ENCODE results near the gene SEMA6C.
A peak's percentile ranks its signal among the peaks of the same experiment; 100 is the strongest.

Gene SEMA6C

DNA sequence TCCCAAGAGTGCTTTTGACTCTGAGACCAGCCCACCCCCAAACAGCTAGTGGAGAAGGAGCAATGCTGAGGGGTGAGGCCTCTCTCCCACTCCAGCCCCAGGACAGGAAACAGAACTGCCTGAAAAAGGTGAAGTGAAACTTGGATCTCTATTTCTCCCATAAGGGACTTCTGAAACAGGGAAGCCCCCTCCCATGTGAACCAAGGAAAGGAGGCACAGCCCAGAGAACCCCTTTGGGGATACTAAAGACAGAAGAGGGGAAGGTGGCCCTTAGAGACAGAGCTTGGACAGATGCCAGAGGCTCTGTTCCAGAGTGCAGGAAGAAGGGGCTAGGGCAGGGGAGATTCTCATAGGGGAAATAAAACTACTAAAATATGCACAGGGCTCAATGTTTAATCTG, 12.9 kb upstream of the SEMA6C start:
- no peak for DNase-seq (ENCODE audit: low read depth)

DNA sequence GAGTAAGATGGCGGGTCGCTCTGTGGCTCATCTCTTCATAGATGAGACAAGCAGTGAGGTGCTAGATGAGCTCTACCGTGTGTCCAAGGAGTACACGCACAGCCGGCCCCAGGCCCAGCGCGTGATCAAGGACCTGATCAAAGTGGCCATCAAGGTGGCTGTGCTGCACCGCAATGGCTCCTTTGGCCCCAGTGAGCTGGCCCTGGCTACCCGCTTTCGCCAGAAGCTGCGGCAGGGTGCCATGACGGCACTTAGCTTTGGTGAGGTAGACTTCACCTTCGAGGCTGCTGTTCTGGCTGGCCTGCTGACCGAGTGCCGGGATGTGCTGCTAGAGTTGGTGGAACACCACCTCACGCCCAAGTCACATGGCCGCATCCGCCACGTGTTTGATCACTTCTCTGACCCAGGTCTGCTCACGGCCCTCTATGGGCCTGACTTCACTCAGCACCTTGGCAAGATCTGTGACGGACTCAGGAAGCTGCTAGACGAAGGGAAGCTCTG, 12.4 kb upstream of the SEMA6C start:
- no peak for DNase-seq (ENCODE audit: low read depth)

DNA sequence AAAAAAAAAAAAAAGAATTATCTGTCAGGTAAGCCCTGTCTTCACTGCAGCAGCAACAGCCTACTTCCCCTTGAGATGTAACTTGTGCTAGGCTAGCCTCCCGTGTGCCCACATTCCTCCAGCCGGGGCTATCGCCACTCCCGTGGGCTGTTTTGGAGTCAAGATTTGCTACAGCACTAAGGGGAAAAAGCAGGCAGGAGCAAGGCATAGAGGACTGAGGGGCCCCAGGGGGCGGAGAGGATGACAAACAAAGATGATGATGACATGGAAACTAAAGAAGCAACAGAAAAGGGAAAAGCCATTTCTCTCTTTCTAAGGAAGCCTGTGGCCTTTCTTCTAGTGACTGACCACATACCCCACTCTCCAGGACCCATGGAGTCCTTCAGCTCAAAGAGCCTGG, 11.9 kb upstream of the SEMA6C start:
- DNase-seq (ENCODE audit: low read depth), result no peak

GRCh38 chr1:151157067-151157531, 10.7 kb upstream of the SEMA6C start:
- peak; percentile 48 for DNase-seq (ENCODE audit: low read depth)

DNA sequence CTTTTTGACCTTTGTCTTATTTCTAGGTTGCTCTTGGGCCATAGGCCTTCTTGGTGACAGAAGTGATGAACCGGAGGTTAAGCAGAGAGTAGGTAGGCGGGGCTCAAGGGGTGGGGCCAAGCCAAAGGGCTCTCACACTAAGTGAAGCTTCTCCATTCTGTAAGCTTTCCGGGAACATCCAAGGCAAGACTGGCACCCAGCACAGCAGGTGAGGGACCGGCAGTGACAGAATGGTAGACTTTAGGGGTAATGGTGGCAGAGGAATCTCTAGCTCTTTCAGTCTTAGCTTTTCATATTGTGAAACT, 10.0 kb upstream of the SEMA6C start, which contains the start of gene TNFAIP8L2:
TSS of gene TNFAIP8L2 (plus strand) at position 135 of the 305 bp plus-strand sequence. CDS start 2,049 bp downstream, outside the sequence.
- peak; percentile 56 for DNase-seq (ENCODE audit: low read depth)

- no peak for DNase-seq (ENCODE audit: low read depth)
These were observed 1.2 kb upstream of the SEMA6C start for GRCh38 chr1:151147665-151148064.

DNA sequence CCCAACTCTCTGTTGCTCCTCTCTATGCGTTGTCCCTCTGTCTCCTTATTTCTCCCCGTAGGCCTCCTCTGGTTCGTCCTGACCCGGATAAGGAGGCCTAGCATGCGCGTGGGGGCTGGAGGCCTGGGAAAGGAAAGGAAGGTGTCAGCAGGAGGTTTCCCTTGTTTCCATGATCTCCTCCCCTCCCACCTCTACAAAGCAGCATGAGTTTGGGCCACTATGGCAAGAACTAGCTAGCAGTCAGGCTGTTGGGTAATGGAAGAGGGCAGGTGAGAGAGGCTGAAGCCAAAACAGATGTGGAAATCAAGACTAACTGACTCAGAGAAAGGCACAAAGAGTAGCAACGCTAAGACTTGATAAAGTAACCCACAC, 687 bp upstream of the SEMA6C start:
- DNase-seq (ENCODE audit: low read depth), result no peak

DNA sequence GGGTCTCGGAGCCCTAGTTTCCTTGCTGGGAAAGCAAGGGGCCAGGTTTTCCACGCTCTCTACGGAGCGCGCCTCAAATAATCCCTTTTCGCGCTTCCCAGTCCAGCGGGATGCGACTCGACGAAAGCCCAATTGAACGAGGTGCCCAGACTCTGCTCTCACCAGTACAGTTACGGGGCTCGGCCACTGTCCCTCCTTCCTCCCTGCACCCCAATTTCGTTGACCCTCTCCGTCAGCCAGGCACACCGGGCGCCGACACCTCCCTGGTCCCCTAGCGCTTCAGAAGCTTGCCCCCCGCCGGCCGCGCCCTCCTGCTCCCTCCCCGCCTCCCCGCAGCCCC, 389 bp downstream of the SEMA6C start:
- DNase-seq (ENCODE audit: low read depth), result no peak

- no peak for DNase-seq (ENCODE audit: low read depth)
These were observed 943 bp downstream of the SEMA6C start for GRCh38 chr1:151145304-151146071.

DNA sequence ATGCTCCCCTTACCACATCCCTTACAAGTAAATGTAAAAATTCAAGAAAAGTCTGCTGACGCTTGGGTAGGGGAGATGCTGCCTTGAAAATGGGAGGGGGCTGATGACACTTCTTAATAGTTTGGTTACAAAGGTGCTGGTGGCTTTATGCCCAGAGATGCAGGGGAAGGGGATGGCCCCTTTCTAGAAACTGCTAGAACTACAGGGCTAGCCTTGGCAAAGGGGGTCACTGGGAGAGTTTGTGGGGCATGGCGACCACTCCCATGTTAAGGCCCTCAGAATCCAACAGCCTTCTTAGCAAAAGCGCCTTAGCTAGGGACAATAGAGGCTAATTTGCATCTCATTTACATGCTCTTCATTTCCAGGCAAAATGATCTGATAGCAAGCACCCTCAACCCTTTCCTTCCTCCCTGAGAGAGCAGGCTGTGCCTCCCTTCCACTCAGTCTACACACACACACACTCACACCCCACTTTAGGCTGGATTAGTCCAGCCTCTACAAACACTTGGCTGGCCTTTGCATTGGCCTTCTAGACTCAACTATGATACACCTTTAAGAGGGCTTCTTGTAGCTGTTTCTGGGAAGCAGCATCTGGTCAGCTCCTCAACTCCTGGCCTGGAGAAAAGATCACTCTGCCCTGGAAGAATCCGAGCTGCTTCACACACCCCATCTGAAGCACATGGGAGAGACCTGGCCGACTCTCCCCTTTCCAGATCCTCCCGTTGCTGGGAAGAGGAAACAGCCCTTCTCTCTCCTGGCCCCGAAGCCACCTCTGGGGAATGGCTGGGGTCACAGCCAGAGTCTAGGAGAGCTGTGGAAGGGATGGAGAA, 1.7 kb downstream of the SEMA6C start:
- DNase-seq (ENCODE audit: low read depth), result no peak

GRCh38 chr1:151143986-151144385, 2.4 kb downstream of the SEMA6C start:
- DNase-seq (ENCODE audit: low read depth), result no peak

DNA sequence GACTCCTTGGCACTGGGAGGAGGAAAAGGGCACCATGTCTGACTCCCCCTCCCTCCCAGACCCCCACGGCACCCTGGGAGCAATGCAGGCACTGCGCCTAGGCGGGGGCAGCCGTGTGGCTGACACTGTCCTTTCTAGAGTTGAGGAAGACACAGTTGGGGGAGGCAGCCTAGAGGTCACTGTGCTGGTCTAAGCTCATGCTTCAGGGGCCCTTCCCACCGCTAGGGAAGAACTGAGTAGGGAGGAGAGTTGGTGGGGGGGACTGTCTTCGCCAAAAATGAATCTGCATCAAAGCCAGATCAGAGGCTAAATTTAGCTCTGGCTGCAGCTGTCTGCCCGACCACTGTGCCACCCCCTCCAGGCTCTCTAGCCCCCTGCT, 3.4 kb downstream of the SEMA6C start:
- DNase-seq (ENCODE audit: low read depth), result no peak

DNA sequence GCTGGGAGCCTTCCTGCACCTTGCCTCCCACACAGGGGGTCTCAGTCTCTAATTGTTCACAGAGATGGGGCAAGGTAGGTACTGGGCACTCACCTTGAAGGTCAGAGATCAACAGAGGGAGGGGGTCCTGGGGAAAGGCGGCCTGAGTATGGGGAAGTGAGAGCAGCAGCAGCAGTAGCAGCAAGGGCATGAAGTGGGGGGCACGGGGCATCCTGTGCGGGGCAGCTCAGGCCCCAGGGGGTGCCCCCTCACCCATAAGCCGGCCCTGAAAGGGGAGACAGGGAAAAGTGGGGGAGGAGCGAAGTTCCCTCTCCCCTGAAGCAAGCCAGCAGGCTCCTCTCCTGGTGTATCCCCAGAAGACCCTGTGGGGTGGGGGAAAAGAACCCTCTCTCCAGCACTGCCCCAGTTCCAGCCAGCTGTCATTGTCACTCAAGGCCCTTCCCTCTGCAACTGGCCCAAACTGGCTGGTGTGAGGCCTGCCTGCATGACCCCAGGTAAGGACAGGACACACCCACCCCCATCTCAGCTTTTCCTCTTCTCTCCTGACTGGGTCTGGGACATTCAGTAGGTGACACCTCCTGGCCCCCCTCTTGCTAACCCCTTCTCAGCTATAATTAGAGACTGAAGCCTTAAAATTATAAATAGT, 3.9 kb downstream of the SEMA6C start:
- no peak for DNase-seq (ENCODE audit: low read depth)

- no peak for DNase-seq (ENCODE audit: low read depth)
These were observed 8.6 kb downstream of the SEMA6C start for GRCh38 chr1:151137789-151138188.

DNA sequence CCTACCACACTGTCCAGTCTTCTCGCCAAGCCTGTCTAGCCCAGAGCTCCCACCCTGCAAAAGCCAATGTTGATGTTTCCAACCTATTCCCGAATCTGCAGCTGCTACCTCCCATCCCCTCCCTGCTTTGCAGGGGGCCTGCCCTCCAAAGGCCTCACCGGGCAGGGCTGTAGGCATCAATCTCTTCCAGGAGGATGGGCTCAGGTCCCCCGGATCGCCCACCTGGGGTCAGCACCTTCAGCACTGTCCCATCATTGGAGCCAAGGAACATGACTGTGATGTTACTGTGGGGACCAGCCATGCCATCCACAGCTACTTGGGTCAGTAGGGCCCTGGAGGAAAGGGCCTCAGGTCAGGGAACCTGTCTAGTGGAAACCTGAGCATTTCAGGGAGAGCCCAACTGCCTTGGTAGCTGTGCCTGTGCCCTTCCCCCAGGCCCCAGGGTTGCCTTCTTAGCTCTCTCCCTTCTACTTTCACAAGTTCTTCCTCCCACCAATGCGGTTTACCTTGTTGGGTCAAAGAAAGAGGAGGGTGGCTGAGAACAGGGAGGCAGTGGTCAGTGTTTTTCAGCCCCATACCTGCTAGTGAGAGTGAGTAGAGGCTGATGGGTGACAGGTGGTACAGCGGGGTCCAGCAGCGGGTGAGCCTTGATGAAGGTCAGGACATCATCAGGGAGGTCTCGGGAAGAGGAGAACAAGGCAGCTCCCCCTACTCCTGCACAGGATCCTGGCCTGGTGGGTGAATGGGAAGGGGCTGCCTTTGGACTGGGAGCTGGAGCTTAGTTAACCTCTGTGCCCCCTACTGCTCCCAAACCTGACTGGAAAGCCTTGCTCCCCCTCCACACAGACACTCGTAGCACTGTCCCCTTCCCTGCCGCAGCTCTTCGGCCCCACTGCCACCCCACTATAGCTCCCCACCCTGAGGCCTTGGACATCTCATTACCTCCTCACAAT, 10.7 kb downstream of the SEMA6C start:
- no peak for DNase-seq (ENCODE audit: low read depth)

- no peak for DNase-seq (ENCODE audit: low read depth)
These were observed 11.4 kb downstream of the SEMA6C start for GRCh38 chr1:151134991-151135390.

- DNase-seq (ENCODE audit: low read depth), result no peak
These were observed 12.0 kb downstream of the SEMA6C start for GRCh38 chr1:151134396-151134795.

- no peak for DNase-seq (ENCODE audit: low read depth)
These were observed 13.2 kb downstream of the SEMA6C start for GRCh38 chr1:151133018-151133806.

GRCh38 chr1:151132335-151133017, 14.0 kb downstream of the SEMA6C start:
- DNase-seq (ENCODE audit: low read depth), result no peak

- DNase-seq (ENCODE audit: low read depth), result no peak
These were observed 14.6 kb downstream of the SEMA6C start for GRCh38 chr1:151131701-151132334.

Data from T-helper 22 cell (primary cell).